Mucosa of rectum (tissue), 2 donors: ENCODE measurements around the gene SH2B3.
"Not testable (repeated sequence)": the region's sequence is repeated elsewhere in the genome, so short reads cannot be mapped to it uniquely, and the experiment has no call there.

ENCODE experiments used
- H3K27ac ChIP-seq, 2 donors: one replicate each; pipeline ENCODE4 v1.7.0; 2013; ENCODE audit warnings: inconsistent platforms in 2 of 2, low read depth in 2 of 2, low read length in 2 of 2
- H3K27me3 ChIP-seq, 2 donors: one replicate each; pipeline ENCODE4 v1.7.0; 2013; ENCODE audit warnings: low read length in 2 of 2; ENCODE audit not compliant: control insufficient read depth in 2 of 2, insufficient read depth in 2 of 2
- H3K36me3 ChIP-seq, 2 donors: one replicate each; pipeline ENCODE4 v1.7.0; 2013; ENCODE audit warnings: low read length in 2 of 2; ENCODE audit not compliant: control insufficient read depth in 2 of 2, insufficient read depth in 2 of 2
- H3K4me1 ChIP-seq, 2 donors: one replicate each; pipeline ENCODE4 v1.7.0; 2013; ENCODE audit warnings: low read length in 2 of 2, mild to moderate bottlenecking in 1 of 2; ENCODE audit not compliant: control insufficient read depth in 2 of 2, insufficient read depth in 2 of 2
- H3K4me3 ChIP-seq, 2 donors: one replicate each; pipeline ENCODE4 v1.7.0; 2013; ENCODE audit warnings: low read length in 2 of 2
- H3K9ac ChIP-seq, 2 donors: one replicate each; pipeline ENCODE4 v1.7.0; 2013; ENCODE audit warnings: low read length in 2 of 2, low read depth in 1 of 2, mild to moderate bottlenecking in 1 of 2
- H3K9me3 ChIP-seq, 2 donors: one replicate each; pipeline ENCODE4 v1.7.0; 2013; ENCODE audit warnings: low read length in 2 of 2; ENCODE audit not compliant: control insufficient read depth in 2 of 2
- donor health status: healthy.
- donor health status: Normal muscosa, but diverticular disease.

SH2B3 gene

DNA sequence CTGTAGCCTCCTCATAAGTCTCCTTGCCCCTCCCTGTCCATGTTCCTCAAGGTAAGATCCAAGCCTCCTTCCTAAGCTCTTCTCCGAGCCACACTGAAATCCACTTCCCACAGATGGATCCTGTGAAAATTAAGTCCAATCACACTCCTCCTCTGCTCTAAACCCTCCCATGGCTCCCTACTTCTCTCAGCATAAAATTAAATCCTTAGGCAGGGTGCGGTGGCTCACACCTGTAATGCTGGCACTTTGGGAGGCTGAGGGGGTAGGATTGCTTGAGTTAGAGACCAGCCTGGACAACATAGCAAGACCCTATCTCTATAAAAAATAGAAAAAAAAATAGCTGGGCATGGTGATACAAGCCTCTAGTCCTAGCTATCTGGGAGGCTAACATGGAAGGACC, 39.1 kb upstream of the SH2B3 start:
- peaks cover 20 to 21% of the 10 kb centered on the region in 2 donors for H3K36me3 ChIP-seq
- no peak overlapping the region for H3K27ac ChIP-seq
- H3K9ac ChIP-seq = no peak overlapping the region
- no peaks in the 10 kb centered on the region for H3K27me3 ChIP-seq
- H3K4me1 ChIP-seq = peaks cover 15 to 21% of the 10 kb centered on the region in 2 donors
- no peaks in the 10 kb centered on the region for H3K9me3 ChIP-seq
- no peak overlapping the region for H3K4me3 ChIP-seq

DNA sequence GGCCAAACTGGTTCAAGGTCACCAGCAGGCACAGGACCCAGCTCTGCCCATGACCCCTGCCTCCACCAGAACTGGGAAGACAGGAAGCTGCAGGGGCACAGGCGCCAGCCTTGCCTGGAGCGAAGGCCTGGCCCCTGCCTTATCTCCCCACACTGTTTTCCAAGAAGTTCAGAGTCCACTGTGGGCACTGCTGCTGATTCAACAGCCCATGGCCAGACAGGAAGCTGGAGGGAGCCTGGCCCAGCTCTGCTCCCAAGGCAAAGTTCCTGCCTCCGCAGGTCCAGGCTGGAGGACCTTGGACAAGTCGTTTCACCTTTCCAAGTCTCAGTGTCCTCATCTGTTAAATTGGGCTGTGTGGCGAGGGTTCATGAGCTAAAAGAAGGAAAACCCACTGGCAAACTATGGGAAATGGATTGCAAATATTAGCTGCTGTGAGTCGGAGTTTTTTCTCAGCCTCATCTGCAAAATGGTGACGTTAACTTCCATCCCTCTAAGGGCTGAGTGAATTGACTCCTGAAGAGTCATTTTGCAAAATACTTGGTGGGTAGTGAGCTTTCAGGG, 38.0 kb upstream of the SH2B3 start:
- H3K9ac ChIP-seq = peak overlapping the region; percentile 75 to 80

DNA sequence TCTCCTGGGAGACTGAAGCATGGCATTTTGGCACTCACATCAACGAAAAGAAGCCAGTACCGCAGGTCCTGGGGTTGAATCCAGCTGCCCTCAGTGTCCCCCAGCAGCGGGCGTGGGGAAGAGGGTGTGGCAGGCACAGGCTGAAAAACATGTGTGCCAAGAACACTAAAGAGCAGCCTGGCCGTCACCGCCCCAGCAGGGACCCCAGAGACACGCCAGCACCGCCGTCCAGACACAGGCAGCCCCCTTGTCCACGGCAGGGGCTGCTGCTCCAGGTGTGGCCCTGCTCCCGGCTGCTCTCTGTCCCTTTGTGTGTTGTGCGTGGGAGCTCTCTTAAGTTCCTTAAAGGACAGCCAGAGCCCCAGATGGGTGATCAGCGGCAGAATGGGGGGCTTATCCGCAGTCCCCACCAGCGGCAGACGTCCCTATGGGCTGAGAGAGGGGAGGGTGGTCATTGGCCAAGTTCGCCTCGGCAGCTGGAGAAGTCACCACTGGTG, 37.4 kb upstream of the SH2B3 start:
- H3K9ac ChIP-seq = peak overlapping the region; percentile 75 to 80
- peak overlapping the region; percentile 74 to 82 for H3K27ac ChIP-seq
- H3K27me3 ChIP-seq = no peaks in the 10 kb centered on the region
- H3K4me3 ChIP-seq = peak overlapping the region; percentile 70 to 90
- H3K4me1 ChIP-seq = peaks cover 15 to 21% of the 10 kb centered on the region in 2 donors
- peaks cover 15 to 16% of the 10 kb centered on the region in 2 donors for H3K36me3 ChIP-seq
- H3K9me3 ChIP-seq = no peaks in the 10 kb centered on the region

More for the DNA sequence above, 38.0 kb upstream of the SH2B3 start:
- H3K4me1 ChIP-seq = peaks cover 15 to 21% of the 10 kb centered on the region in 2 donors
- peak overlapping the region; percentile 74 to 82 for H3K27ac ChIP-seq
- H3K4me3 ChIP-seq = peak overlapping the region; percentile 70 to 90
- H3K36me3 ChIP-seq = peaks cover 15 to 21% of the 10 kb centered on the region in 2 donors
- no peaks in the 10 kb centered on the region for H3K27me3 ChIP-seq
- no peaks in the 10 kb centered on the region for H3K9me3 ChIP-seq

DNA sequence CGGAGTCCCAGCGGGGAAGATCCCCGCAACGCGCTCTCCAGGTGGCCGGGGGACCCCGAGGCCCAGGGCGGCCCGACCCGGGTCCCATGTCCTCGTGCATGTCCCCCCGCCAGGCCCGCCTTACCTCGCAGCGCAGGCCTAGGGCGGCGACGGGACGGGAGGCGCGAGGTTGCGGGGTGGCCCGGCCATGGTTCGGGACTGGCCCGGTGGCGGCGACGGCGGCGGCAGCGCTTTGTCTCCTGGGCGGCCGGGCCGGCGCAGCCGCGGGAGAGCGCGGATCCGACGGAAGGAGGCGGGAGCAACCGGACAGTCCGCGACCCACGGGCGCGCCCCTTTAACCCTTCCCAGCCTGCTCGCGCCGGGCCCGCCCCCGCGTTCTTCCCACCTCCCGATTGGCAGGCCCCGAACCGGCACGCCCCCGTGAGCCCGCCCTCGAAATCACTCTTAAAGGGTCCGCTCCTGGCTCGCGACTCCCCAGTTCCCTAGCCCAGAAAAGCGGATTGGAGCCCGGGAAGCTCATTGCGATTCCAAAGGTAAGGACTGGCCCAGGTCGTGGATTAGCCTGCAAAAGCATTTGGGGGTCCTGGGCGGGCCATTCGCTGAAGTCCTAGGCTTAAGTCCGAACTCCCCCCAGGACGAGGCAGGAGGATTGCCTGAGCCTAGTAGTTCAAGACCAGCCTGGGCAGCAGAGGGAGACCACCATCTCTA, 36.8 kb upstream of the SH2B3 start, which contains the start of gene PHETA1:
PHETA1 (minus strand) TSS at position 308 of the 708 bp plus-strand sequence. CDS start 5,668 bp downstream, outside the sequence.
- peaks cover 9 to 16% of the 10 kb centered on the region in 2 donors for H3K36me3 ChIP-seq
- no peaks in the 10 kb centered on the region for H3K9me3 ChIP-seq
- peak within 1 kb of the TSS; percentile 75 to 80 for H3K9ac ChIP-seq
- H3K27ac ChIP-seq = peak within 1 kb of the TSS; percentile 74 to 82
- peak within 1 kb of the TSS; percentile 70 to 90 for H3K4me3 ChIP-seq
- H3K27me3 ChIP-seq = no peaks in the 10 kb centered on the region
- H3K4me1 ChIP-seq = peaks cover 15 to 21% of the 10 kb centered on the region in 2 donors

DNA sequence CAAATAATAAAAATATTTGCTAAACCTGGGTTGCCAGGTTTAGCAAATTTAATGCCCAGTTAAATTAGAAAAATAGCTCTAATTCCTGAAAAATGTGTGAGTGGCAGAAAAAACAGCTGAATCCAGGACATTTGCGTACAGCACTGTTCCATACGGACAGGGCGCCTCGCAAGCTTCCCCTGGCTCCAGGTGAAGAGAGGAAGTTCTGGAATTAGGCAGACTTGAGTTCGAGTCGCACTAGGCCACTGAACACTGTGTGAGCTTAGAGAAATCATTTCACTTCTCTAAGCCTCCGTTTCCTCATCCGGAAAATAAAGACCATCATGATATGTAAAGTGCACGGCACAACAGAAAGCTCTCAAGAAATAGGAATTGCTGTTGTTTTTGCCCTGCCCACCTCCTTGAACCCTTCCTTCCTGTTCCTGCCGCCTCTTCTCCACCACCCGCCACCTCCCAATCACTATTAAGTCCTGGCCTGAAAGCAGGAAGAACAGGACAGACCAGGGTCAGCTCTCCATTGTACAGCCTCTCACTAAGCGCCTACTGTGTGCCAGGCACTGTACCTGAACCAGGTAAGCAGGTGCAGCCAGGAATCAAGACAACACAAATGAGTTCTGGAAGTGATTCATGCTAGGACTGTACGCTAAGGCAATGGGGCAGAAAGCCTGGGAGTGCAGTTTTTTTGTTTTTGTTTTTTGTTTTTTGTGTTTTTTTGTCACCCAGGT, 36.1 kb upstream of the SH2B3 start:
- H3K9me3 ChIP-seq = no peaks in the 10 kb centered on the region
- H3K36me3 ChIP-seq = peaks cover 8 to 12% of the 10 kb centered on the region in 2 donors
- no peak overlapping the region for H3K27ac ChIP-seq
- no peaks in the 10 kb centered on the region for H3K27me3 ChIP-seq
- H3K9ac ChIP-seq = peak overlapping the region; percentile 63 to 75
- H3K4me1 ChIP-seq = peaks cover 15 to 21% of the 10 kb centered on the region in 2 donors
- H3K4me3 ChIP-seq = peak overlapping the region; percentile 70 to 90

DNA sequence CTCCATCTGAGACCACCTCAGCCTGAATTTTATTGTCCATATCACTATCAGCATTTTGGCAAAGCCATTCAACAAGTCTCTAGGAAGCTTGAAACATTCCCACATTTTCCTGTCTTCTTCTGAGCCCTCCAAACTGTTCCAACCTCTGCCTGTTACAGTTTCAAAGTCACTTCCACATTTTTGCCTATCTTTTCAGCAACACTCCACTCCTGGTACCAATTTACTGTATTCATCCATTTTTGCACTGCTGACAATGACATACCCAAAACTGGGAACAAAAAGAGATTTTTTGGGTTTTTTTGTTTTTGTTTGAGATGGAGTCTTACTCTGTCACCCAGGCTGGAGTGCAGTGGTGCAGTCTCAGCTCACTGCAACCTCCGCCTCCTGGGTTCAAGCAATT, 32.5 kb upstream of the SH2B3 start:
- H3K4me3 ChIP-seq, H3K9ac ChIP-seq, H3K27ac ChIP-seq: not testable (repeated sequence)

DNA sequence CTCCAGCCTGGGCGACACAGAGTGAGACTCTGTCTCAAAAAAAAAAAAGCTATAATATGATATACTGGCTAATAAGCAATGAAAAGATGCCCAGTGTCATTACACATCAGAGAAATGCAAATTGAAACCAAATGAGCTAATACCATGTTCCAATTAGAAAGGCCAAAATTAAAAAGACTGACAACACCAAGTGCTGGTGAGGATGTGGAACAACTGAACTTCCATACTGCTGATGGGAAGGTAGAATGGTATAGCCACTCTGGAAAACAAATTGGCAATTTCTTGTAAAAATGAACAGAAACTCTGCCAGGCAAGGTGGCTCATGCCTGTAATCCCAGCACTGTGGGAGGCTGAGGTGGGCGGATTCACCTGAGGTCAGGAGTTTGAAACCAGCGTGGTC, 28.3 kb upstream of the SH2B3 start:
- H3K27ac ChIP-seq = no peak overlapping the region
- H3K4me1 ChIP-seq = no peaks in the 10 kb centered on the region
- no peaks in the 10 kb centered on the region for H3K27me3 ChIP-seq
- no peaks in the 10 kb centered on the region for H3K9me3 ChIP-seq
- H3K9ac ChIP-seq = no peak overlapping the region
- no peak overlapping the region for H3K4me3 ChIP-seq
- H3K36me3 ChIP-seq = no peaks in the 10 kb centered on the region

More for the DNA sequence above, 32.5 kb upstream of the SH2B3 start:
- H3K36me3 ChIP-seq, H3K4me1 ChIP-seq, H3K27me3 ChIP-seq, H3K9me3 ChIP-seq: not testable (repeated sequence)

DNA sequence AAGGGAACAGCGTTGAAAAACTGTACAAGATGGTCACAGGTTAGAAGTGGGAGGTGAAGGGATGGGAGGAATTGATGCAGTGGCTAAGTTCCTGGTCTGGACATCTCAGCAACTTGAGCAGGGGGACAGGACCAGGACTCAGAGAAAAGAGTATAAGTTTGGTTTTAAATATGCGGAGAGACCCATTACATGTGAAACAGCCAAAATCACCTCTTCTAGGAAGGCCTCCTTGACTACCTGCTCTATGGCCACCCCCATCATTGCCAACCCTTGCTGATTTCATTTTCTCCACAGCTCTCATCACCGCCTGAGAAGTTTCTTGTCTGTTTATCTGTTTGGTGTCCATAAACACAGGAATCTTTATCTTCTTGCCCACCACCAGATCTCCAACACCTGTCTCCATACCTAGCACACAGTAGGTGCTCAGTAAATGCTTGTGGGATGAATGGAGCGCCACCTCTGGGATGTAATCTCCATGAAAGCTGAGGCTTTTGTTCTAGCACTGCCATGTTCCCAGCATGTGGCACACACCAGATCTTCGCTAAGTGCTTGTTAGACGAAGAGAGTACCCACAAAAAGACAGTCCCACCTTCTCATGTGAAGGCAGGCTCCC, 25.7 kb upstream of the SH2B3 start:
- Histone ChIP-seq H3K9me3 (no peaks in the 10 kb centered on the region), H3K9ac (no peak overlapping the region), H3K36me3 (no peaks in the 10 kb centered on the region), H3K4me1 (no peaks in the 10 kb centered on the region), H3K27me3 (no peaks in the 10 kb centered on the region), H3K4me3 (no peak overlapping the region), H3K27ac (no peak overlapping the region)

DNA sequence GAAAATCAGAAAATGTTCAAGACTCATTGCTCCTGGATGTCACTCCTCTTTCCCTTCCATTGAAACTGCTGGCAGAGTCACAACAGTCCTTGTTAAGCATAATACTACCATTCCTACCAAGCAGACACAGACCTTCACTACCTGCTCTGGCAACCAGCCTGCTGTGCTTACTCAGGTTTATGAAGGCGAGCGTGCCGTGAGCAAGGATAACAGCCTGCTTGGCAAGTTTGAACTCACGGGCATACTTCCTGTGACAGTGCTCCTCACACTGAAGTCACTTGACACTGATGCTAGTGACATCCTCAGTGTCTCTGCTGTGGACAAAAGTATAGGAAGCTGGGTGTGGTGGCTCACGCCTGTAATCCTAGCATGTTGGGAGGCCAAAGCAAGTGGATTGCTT, 21.1 kb upstream of the SH2B3 start:
- H3K27me3 ChIP-seq = no peaks in the 10 kb centered on the region
- no peak overlapping the region for H3K4me3 ChIP-seq
- H3K4me1 ChIP-seq = no peaks in the 10 kb centered on the region
- no peaks in the 10 kb centered on the region for H3K9me3 ChIP-seq
- no peak overlapping the region for H3K27ac ChIP-seq
- H3K9ac ChIP-seq = no peak overlapping the region
- H3K36me3 ChIP-seq = no peaks in the 10 kb centered on the region
